K562 (cell line): ENCODE results near the gene HGS. TPM values are rescaled to one million over a fixed set of nuclear protein-coding genes. Genes with fewer than 3 reads are reported as not detected.
A peak's percentile ranks its signal among the peaks of the same experiment; 100 is the strongest.

Experiments
- BRF1 ChIP-seq: IDR thresholded peaks from 3 replicates; pipeline ENCODE4 v1.6.1; 2011; ENCODE audit warnings: borderline replicate concordance, mild to moderate bottlenecking; ENCODE audit not compliant: insufficient read length; ENCODE audit errors: extremely low read depth
- CHCHD3 ChIP-seq: fragments of 250-450 bp; sonication (Bioruptor Pico); IDR thresholded peaks from 2 replicates; pipeline ENCODE4 v2.1.2; 2022; ENCODE audit warnings: mild to moderate bottlenecking
- CHD2 ChIP-seq: IDR thresholded peaks from 2 replicates; pipeline ENCODE4 v1.6.1; 2011; ENCODE audit warnings: low read depth, low read length
- CHD4 ChIP-seq: fragments of 200-600 bp; sonication (generic); IDR thresholded peaks from 3 replicates; pipeline ENCODE4 v1.6.1; 2012; ENCODE audit warnings: low read depth, mild to moderate bottlenecking, mixed read lengths, low read length, inconsistent platforms; ENCODE audit not compliant: insufficient read depth, insufficient replicate concordance, poor library complexity, severe bottlenecking
- ELF2 ChIP-seq: fragments of 250-450 bp; sonication (Bioruptor Pico); IDR thresholded peaks from 2 replicates; pipeline ENCODE4 v1.5.0; 2021; ENCODE audit warnings: mild to moderate bottlenecking
- ERF ChIP-seq: fragments of 450-650 bp; formaldehyde crosslinking; IDR thresholded peaks from 2 replicates; pipeline ENCODE4 v1.4.0; 2020; ENCODE audit warnings: mild to moderate bottlenecking, mixed read lengths
- ETS1 ChIP-seq: conservative IDR thresholded peaks from 2 replicates; pipeline ENCODE4 v1.6.1; 2011; ENCODE audit warnings: low read depth, mild to moderate bottlenecking, low read length; ENCODE audit not compliant: control insufficient read depth
- FOXA3 ChIP-seq, 2 experiments: fragments of 450-650 bp in 1 of 2; sonication (generic) in 1 of 2; formaldehyde crosslinking; IDR thresholded peaks in 1 of 2; conservative IDR thresholded peaks in 1 of 2; 2 replicates each; pipeline versions ENCODE4 v1.4.0 to v1.8.0; 2020 to 2022; ENCODE audit warnings: mild to moderate bottlenecking in 2 of 2, missing genetic modification reagents in 1 of 2
- GTF2E2 ChIP-seq: fragments of 200-800 bp; sonication (Bioruptor generic); IDR thresholded peaks from 2 replicates; pipeline ENCODE4 v1.6.1; 2016; ENCODE audit warnings: missing genetic modification characterization, missing compliant biosample characterization
- HMG20B ChIP-seq: fragments of 250-450 bp; sonication (Bioruptor Pico); IDR thresholded peaks from 2 replicates; pipeline ENCODE4 v1.5.0; 2021; ENCODE audit warnings: mild to moderate bottlenecking
- MTA1 ChIP-seq: fragments of 450-650 bp; IDR thresholded peaks from 2 replicates; pipeline ENCODE4 v1.6.1; 2017; ENCODE audit warnings: borderline replicate concordance
- NBN ChIP-seq: fragments of 450-650 bp; IDR thresholded peaks from 2 replicates; pipeline ENCODE4 v1.6.1; 2016; ENCODE audit warnings: low read depth, mild to moderate bottlenecking
- PATZ1 ChIP-seq: fragments of 250-450 bp; sonication (Bioruptor Pico); IDR thresholded peaks from 2 replicates; pipeline ENCODE4 v1.5.0; 2020; ENCODE audit warnings: mild to moderate bottlenecking, borderline replicate concordance
- PHF8 ChIP-seq: fragments of 200-600 bp; sonication (generic); IDR thresholded peaks from 2 replicates; pipeline ENCODE4 v1.6.1; 2012; ENCODE audit warnings: mixed run types, mild to moderate bottlenecking, inconsistent platforms, low read length, moderate library complexity, borderline replicate concordance
- POLR2G ChIP-seq: fragments of 200-400 bp; formaldehyde crosslinking; IDR thresholded peaks from 2 replicates; pipeline ENCODE4 v1.6.1; 2017; ENCODE audit warnings: low read depth, mild to moderate bottlenecking, antibody characterized with exemption, low read length, moderate library complexity
- TAL1 ChIP-seq: fragments of 450-650 bp; IDR thresholded peaks from 2 replicates; pipeline ENCODE4 v1.6.1; 2016; ENCODE audit warnings: mild to moderate bottlenecking
- TBP ChIP-seq: optimal IDR thresholded peaks from 2 replicates; pipeline ENCODE3; 2011; ENCODE audit warnings: low read depth, low read length, improper control_type of control experiment
- ZBTB8A ChIP-seq: fragments of 450-650 bp; IDR thresholded peaks from 2 replicates; pipeline ENCODE4 v1.6.1; 2018; ENCODE audit warnings: mild to moderate bottlenecking, moderate library complexity; ENCODE audit not compliant: partially characterized antibody
- ZFX ChIP-seq: sonication (generic); formaldehyde crosslinking; IDR thresholded peaks from 2 replicates; pipeline ENCODE4 v1.8.0; 2022; ENCODE audit warnings: mild to moderate bottlenecking, missing genetic modification reagents, moderate library complexity
- ZNF436 ChIP-seq: fragments of 250-450, 450-650 bp; sonication (Bioruptor Pico); formaldehyde crosslinking; IDR thresholded peaks from 2 replicates; pipeline ENCODE4 v1.7.0; 2020; ENCODE audit warnings: mild to moderate bottlenecking
- polyA plus RNA-seq, 8 experiments: library from polyadenylated mRNA; depleted of rRNA in 4 of 8; stranded (reverse) in 5 of 8; unstranded in 3 of 8; fragments of >200 nt; fragmentation: Nextera tagmentation in 2 of 8; fragmentation: Illumina TruSeq in 1 of 8; extraction: Ambion mirVana in 2 of 8; extraction: Trizol in 1 of 8; gene quantifications; 2 replicates each; pipeline versions ENCODE4 v1.2.1 to v1.2.3, GENCODE V29; 2011 to 2014; ENCODE audit warnings: inconsistent platforms in 1 of 8, missing spikeins in 1 of 8
- total RNA-seq, 7 experiments: library from RNA; depleted of rRNA in 6 of 7; stranded (reverse); fragments of >200 nt in 6 of 7; fragmentation: Illumina TruSeq in 2 of 7; extraction: Trizol in 2 of 7; gene quantifications; 2 replicates each; pipeline versions ENCODE4 v1.2.1 to v1.2.3, GENCODE V29; 2011 to 2021; ENCODE audit warnings: low replicate concordance in 1 of 7
- TF ChIP-seq, protein P1 (sequence below): fragments of 150-350 bp; conservative IDR thresholded peaks from 2 replicates; pipeline ENCODE4 v1.6.1; 2014; ENCODE audit warnings: low read length
- TF ChIP-seq, protein P2 (sequence below): fragments of 250-450 bp; sonication (Bioruptor Pico); IDR thresholded peaks from 2 replicates; pipeline ENCODE4 v1.8.0; 2021; ENCODE audit warnings: moderate library complexity, mild to moderate bottlenecking, inconsistent platforms

HGS gene
- total and polyA plus RNA-seq, 9 of the 15 experiments (the other 6 are each of a cell fraction or from before 2014, with no cell fraction given): 3.9 to 176 (median 77.1) TPM

- TF ChIP-seq ETS1 (peak; percentile 84), TAL1 (no peak), TBP (peak; percentile 58), CHCHD3 (CRISPR knock-in tag) (no peak), CHD4 (no peak), FOXA3 (CRISPR knock-in tag; conservative IDR thresholded peaks at IDR 0.05 in 1 of 2, IDR thresholded peaks at IDR 0.05 in 1 of 2) (no peak), MTA1 (0 out of 2 replicates have a peak, but pooled peaks have one; percentile 43), ELF2 (CRISPR knock-in tag) (peak; percentile 95), PATZ1 (CRISPR knock-in tag) (no peak), POLR2G (peak; percentile 78), ZNF436 (CRISPR knock-in tag) (no peak), NBN (no peak), ERF (CRISPR knock-in tag) (0 out of 2 replicates have a peak, but pooled peaks have one; percentile 37), ZBTB8A (no peak), GTF2E2 (no peak), ZFX (CRISPR knock-in tag) (peak; percentile 57), BRF1 (no peak), HMG20B (no peak), PHF8 (peak; percentile 77; the same call in 1 of the 2 replicates), CHD2 (peak; percentile 90)
- TF ChIP-seq, protein P1, sequence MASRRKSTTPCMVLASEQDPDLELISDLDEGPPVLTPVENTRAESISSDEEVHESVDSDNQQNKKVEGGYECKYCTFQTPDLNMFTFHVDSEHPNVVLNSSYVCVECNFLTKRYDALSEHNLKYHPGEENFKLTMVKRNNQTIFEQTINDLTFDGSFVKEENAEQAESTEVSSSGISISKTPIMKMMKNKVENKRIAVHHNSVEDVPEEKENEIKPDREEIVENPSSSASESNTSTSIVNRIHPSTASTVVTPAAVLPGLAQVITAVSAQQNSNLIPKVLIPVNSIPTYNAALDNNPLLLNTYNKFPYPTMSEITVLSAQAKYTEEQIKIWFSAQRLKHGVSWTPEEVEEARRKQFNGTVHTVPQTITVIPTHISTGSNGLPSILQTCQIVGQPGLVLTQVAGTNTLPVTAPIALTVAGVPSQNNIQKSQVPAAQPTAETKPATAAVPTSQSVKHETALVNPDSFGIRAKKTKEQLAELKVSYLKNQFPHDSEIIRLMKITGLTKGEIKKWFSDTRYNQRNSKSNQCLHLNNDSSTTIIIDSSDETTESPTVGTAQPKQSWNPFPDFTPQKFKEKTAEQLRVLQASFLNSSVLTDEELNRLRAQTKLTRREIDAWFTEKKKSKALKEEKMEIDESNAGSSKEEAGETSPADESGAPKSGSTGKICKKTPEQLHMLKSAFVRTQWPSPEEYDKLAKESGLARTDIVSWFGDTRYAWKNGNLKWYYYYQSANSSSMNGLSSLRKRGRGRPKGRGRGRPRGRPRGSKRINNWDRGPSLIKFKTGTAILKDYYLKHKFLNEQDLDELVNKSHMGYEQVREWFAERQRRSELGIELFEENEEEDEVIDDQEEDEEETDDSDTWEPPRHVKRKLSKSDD: no peak
- TF ChIP-seq, protein P2, sequence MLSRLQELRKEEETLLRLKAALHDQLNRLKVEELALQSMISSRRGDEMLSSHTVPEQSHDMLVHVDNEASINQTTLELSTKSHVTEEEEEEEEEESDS (CRISPR knock-in tag): no peak
These were observed at the start of gene HGS, which contains the start of gene ARL16 (continued) for GRCh38 chr17:81683584-81684441.
